ENCODE data around the gene PRXL2B.

PRXL2B gene

DNA sequence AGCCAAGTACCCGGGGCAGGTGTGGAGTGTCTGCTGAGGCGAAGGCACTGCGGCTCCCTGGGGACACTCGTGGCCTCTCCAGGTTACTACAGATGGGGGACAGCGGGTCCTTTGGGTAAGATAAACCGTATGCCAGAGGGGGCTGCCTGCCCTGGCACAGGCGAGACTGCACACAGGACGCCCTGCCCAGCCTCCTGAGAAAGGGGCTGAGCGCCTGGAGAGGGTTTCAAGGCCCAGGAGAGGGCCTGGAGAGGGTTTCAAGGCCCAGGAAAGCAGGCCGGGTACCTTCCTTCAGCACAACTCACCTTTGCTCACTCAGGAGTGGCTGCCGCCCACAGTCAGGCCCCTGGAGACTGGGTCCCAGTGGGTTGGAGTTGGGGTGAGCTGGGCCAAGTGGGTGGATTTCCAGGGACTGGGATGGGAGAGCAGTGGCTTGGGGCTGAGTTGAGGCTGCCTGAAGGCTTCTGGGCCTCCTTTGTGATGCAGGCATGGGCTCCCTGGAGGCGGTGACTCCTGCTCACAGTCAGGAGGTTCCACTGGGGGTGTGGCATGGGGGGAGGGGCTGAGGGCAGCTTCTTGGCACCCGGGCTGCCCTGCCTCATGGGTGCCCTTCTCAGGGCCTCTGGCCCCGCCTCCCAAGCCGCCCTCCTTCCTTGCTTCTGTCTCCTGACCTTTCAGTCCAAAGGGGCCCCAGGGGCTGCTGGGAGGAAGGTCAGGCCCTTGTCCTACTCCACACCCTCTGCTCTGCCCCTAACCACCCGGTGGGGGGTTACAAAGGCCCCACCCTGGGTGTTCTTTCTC lies 46.2 kb downstream of the PRXL2B start, which contains the start of gene MMEL1:
TSS of gene MMEL1 (minus strand) at position 456 of the 801 bp plus-strand sequence. CDS start 3,532 bp downstream, outside the sequence.
- in situ Hi-C loops (cut with MboI; ENCODE audit: low sequenced_read_pairs): no loop called here

GRCh38 chr1:2633366-2633935 lies 46.9 kb downstream of the PRXL2B start:
- in situ Hi-C loops (cut with MboI; ENCODE audit: low sequenced_read_pairs): no loop called here

GRCh38 chr1:2633936-2634491 lies 47.4 kb downstream of the PRXL2B start:
- in situ Hi-C loops (cut with MboI; ENCODE audit: low sequenced_read_pairs): no loop called here

- in situ Hi-C loops (cut with MboI; ENCODE audit: low sequenced_read_pairs): no loop called here
These were observed 48.9 kb downstream of the PRXL2B start for GRCh38 chr1:2635361-2636010.

DNA sequence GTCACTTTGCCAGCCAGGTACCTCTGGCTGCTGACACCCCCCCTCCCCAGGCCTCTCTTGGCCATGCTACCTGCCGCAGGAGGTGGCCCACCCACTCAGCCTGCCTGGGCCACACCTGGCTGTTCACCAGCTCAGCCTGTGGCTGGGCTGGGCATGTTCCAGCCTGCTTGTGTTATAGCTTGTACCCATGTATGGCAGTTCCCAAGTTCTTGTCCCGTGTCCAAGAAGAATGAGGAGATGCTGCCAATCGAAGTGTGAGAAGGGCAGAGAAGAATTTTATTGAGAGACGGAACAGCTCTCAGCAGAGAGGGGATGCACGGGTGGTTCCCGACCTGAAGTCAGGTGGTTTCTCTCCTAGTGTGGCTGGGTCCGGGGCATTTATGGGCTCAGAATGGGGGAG lies 50.2 kb downstream of the PRXL2B start:
- in situ Hi-C loops (cut with MboI; ENCODE audit: low sequenced_read_pairs): no loop called here

- in situ Hi-C loops (cut with MboI; ENCODE audit: low sequenced_read_pairs): no loop called here
These were observed 51.0 kb downstream of the PRXL2B start for GRCh38 chr1:2637442-2638145.

- in situ Hi-C loops (cut with MboI; ENCODE audit: low sequenced_read_pairs): no loop called here
These were observed 52.0 kb downstream of the PRXL2B start for GRCh38 chr1:2638466-2639115.

GRCh38 chr1:2639203-2639602 lies 52.6 kb downstream of the PRXL2B start:
- in situ Hi-C loops (cut with MboI; ENCODE audit: low sequenced_read_pairs): no loop called here

DNA sequence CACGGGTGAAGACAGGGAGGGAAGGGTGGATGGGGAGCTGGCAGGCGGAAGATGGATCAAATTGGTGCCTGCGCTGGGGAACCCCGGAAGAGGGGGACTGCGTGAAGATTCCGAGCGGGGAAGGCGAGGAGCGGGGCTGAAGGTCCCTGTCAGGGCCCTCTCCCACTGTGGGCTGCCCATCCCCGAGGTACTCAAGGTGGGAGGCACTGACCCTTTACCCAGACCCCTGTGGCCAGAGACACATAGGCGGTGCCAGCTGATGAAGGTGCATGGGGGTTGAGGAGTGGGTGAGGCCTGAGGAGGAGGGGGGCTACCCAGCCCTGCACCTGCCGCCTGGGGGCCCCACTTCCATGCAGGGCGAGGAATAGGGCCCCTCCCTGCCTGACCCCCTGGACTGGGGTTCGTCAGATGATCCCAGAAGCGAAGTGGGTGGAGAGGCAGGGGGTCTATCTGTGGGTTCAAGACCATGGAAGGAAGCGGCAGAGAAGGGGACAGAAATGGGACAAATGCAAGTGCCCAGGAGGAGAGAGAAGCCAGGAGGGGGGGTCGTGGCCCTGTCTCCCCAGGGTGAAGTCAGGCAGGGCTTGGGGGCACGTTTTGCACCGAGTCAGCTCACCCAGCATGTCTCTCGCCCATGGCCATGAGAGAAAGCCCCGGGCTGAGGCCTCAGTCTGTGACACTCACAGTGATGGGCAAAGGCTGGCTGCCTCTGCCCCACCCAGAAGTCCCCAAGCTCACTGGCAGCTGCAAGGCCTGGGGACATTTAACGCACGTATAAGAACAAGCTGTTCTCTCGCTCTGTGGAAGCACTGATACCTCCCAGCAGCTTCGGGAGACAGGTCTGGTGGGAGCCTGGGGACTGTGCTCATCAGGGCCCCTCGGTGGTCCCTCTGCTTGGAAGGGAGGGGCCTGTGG lies 53.3 kb downstream of the PRXL2B start:
- in situ Hi-C loops (cut with MboI; ENCODE audit: low sequenced_read_pairs): no loop called here

- in situ Hi-C loops (cut with MboI; ENCODE audit: low sequenced_read_pairs): no loop called here
These were observed 54.0 kb downstream of the PRXL2B start for GRCh38 chr1:2640626-2641025.
